HG03354 (cell line): Measurements from ENCODE around the gene CFAP100.

Experiments
- ATAC-seq: cut with Tn5 transposase; IDR thresholded peaks from one replicate; pipeline ENCODE4 v1.9.1; 2021; ENCODE audit warnings: mild to moderate bottlenecking; ENCODE audit not compliant: unreplicated experiment, poor library complexity, severe bottlenecking

CFAP100 gene

GRCh38 chr3:126373682-126374601 is 20.8 kb upstream of the CFAP100 start:
- no peak for ATAC-seq

- no peak for ATAC-seq
These were observed 18.8 kb upstream of the CFAP100 start for GRCh38 chr3:126375835-126376331.

GRCh38 chr3:126376444-126376843 is 18.3 kb upstream of the CFAP100 start:
- ATAC-seq, result no peak

- no peak for ATAC-seq
These were observed 17.5 kb upstream of the CFAP100 start for GRCh38 chr3:126377211-126377610.

GRCh38 chr3:126378341-126378751 is 16.4 kb upstream of the CFAP100 start:
- ATAC-seq, result no peak

- ATAC-seq, result no peak
These were observed 14.5 kb upstream of the CFAP100 start for GRCh38 chr3:126380011-126380768.

- no peak for ATAC-seq
These were observed 12.7 kb upstream of the CFAP100 start for GRCh38 chr3:126381966-126382365.

- peak; percentile 66 for ATAC-seq
These were observed 5.5 kb upstream of the CFAP100 start for GRCh38 chr3:126389112-126389793.

- no peak for ATAC-seq
These were observed 4.9 kb upstream of the CFAP100 start for GRCh38 chr3:126389794-126390146.

- ATAC-seq, result no peak
These were observed 4.5 kb upstream of the CFAP100 start for GRCh38 chr3:126390201-126390600.

GRCh38 chr3:126390751-126391150 is 4.0 kb upstream of the CFAP100 start:
- no peak for ATAC-seq

GRCh38 chr3:126391631-126392030 is 3.1 kb upstream of the CFAP100 start:
- ATAC-seq, result no peak

GRCh38 chr3:126392246-126392645 is 2.5 kb upstream of the CFAP100 start:
- no peak for ATAC-seq

- ATAC-seq, result no peak
These were observed 1.1 kb upstream of the CFAP100 start for GRCh38 chr3:126393563-126393962.

GRCh38 chr3:126394977-126395321 is 240 bp downstream of the CFAP100 start:
- ATAC-seq, result no peak

- ATAC-seq, result no peak
These were observed 1.3 kb downstream of the CFAP100 start for GRCh38 chr3:126395846-126396513.

- no peak for ATAC-seq
These were observed 1.8 kb downstream of the CFAP100 start for GRCh38 chr3:126396536-126396935.

- no peak for ATAC-seq
These were observed 3.1 kb downstream of the CFAP100 start for GRCh38 chr3:126397610-126398422.
